Stomach (tissue), 4 donors: ENCODE results near the gene SCRT2.

Experiments used
- POLR2A ChIP-seq, 4 donors: fragments of 450-650 bp; IDR thresholded peaks; one replicate each; pipeline ENCODE4 v1.6.1; 2016; ENCODE audit warnings: antibody characterized with exemption in 4 of 4, control low read depth in 2 of 4, mild to moderate bottlenecking in 1 of 4, moderate library complexity in 1 of 4
- TF ChIP-seq, protein P1 (sequence below), 7 experiments: fragments of 450-650 bp in 4 of 7; fragments of 200-600 bp in 3 of 7; sonication (generic) in 3 of 7; IDR thresholded peaks; one replicate each; pipeline ENCODE4 v1.5.1; 2016 to 2019; ENCODE audit warnings: antibody characterized with exemption in 7 of 7, control low read depth in 2 of 7, mild to moderate bottlenecking in 1 of 7

DNA sequence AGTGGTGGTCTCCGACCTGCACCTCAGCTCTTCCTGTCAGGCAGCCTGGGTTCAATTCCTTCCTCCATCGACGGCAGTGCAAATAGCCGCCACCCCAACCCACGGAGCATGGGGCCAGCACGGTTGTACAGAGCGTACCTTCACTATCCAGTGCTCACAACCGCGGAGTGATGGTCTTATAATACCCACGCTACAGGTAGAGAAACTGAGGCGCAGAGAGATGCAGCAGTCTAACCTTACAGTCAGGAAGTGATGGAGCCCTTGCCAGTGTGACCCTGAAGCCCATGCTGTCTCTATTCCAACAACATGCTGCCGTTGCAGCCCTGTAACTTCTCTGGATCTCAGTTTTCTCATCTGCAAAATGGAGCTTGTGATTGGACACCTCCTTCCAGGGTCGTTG is 11.0 kb downstream of the SCRT2 start:
- TF ChIP-seq POLR2A (IDR thresholded peaks at IDR 0.05) = no peak
- TF ChIP-seq, protein P1, sequence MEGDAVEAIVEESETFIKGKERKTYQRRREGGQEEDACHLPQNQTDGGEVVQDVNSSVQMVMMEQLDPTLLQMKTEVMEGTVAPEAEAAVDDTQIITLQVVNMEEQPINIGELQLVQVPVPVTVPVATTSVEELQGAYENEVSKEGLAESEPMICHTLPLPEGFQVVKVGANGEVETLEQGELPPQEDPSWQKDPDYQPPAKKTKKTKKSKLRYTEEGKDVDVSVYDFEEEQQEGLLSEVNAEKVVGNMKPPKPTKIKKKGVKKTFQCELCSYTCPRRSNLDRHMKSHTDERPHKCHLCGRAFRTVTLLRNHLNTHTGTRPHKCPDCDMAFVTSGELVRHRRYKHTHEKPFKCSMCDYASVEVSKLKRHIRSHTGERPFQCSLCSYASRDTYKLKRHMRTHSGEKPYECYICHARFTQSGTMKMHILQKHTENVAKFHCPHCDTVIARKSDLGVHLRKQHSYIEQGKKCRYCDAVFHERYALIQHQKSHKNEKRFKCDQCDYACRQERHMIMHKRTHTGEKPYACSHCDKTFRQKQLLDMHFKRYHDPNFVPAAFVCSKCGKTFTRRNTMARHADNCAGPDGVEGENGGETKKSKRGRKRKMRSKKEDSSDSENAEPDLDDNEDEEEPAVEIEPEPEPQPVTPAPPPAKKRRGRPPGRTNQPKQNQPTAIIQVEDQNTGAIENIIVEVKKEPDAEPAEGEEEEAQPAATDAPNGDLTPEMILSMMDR (IDR thresholded peaks at IDR 0.05) = no peak
